Stimulated activated naive CD4-positive, alpha-beta T cell (primary cell): Measurements from ENCODE around the gene CNOT2.
A peak's percentile ranks its signal among the peaks of the same experiment; 100 is the strongest.

Experiments used
- DNase-seq, 6 experiments: peaks; one replicate each; lab custom pipeline; 2025; lab: John Stamatoyannopoulos, UW

Gene CNOT2

GRCh38 chr12:70242695-70243509 lies at the start of gene CNOT2:
Gene CNOT2, plus strand, starts transcription at chr12:70243433. Its CDS starts 34,794 bp downstream, at chr12:70278227.
- DNase-seq = peak; percentile 81 to 91 (median 86)

GRCh38 chr12:70194076-70194475 lies 49.2 kb upstream of the CNOT2 start:
- DNase-seq = no peak

- DNase-seq = no peak
Measured at GRCh38 chr12:70196811-70197281, 46.4 kb upstream of the CNOT2 start.

- no peak for DNase-seq
Measured at GRCh38 chr12:70197345-70197744, 45.9 kb upstream of the CNOT2 start.

- no peak for DNase-seq
Measured at GRCh38 chr12:70213707-70214106, 29.5 kb upstream of the CNOT2 start.

- DNase-seq = no peak
Measured at GRCh38 chr12:70214972-70215617, 28.1 kb upstream of the CNOT2 start.

- no peak for DNase-seq
Measured at GRCh38 chr12:70217416-70217815, 25.8 kb upstream of the CNOT2 start.

GRCh38 chr12:70221626-70222025 lies 21.6 kb upstream of the CNOT2 start:
- no peak for DNase-seq

- DNase-seq = no peak
Measured at GRCh38 chr12:70227911-70228310, 15.3 kb upstream of the CNOT2 start.

GRCh38 chr12:70230934-70231606 lies 12.2 kb upstream of the CNOT2 start:
- DNase-seq = no peak

GRCh38 chr12:70236990-70237389 lies 6.2 kb upstream of the CNOT2 start:
- DNase-seq = no peak

- DNase-seq = no peak
Measured at GRCh38 chr12:70240673-70241072, 2.6 kb upstream of the CNOT2 start.

GRCh38 chr12:70241845-70242244 lies 1.4 kb upstream of the CNOT2 start:
- DNase-seq = no peak

GRCh38 chr12:70243510-70244371 lies 508 bp downstream of the CNOT2 start:
- peak; percentile 58 to 89 (median 73) for DNase-seq

GRCh38 chr12:70244409-70244808 lies 1.2 kb downstream of the CNOT2 start:
- DNase-seq = no peak

GRCh38 chr12:70245458-70245857 lies 2.2 kb downstream of the CNOT2 start:
- DNase-seq = no peak

- no peak for DNase-seq
Measured at GRCh38 chr12:70246580-70246979, 3.3 kb downstream of the CNOT2 start.

GRCh38 chr12:70247653-70248199 lies 4.5 kb downstream of the CNOT2 start:
- DNase-seq = no peak

GRCh38 chr12:70248876-70249275 lies 5.6 kb downstream of the CNOT2 start:
- no peak for DNase-seq

GRCh38 chr12:70249903-70250302 lies 6.7 kb downstream of the CNOT2 start:
- DNase-seq = no peak

- DNase-seq = no peak
Measured at GRCh38 chr12:70251226-70251625, 8.0 kb downstream of the CNOT2 start.
